Mesenchymal stem cell (in vitro differentiated cells and primary cell): ENCODE data around the gene OGFR.

Experiments used
- DNase-seq: peaks from one replicate; pipeline ENCODE4 v3.0.0-alpha.2; 2013
- H2AFZ ChIP-seq: one replicate; pipeline ENCODE4 v1.6.1; 2013; ENCODE audit warnings: low read depth, mild to moderate bottlenecking, control low read depth, inconsistent platforms, low read length, moderate library complexity
- H2AK5ac ChIP-seq: 2 replicates; pipeline ENCODE4 v1.6.1; 2013; ENCODE audit warnings: low read length, moderate library complexity, mild to moderate bottlenecking, inconsistent platforms; ENCODE audit not compliant: severe bottlenecking
- H2BK120ac ChIP-seq: one replicate; pipeline ENCODE4 v1.6.1; 2013; ENCODE audit warnings: low read depth, mild to moderate bottlenecking, inconsistent platforms, low read length, moderate library complexity
- H2BK12ac ChIP-seq, 2 experiments: one replicate each; pipeline ENCODE4 v1.6.1; 2013; ENCODE audit warnings: inconsistent platforms in 2 of 2, low read length in 2 of 2, mild to moderate bottlenecking in 2 of 2, moderate library complexity in 2 of 2, control low read depth in 1 of 2
- H2BK15ac ChIP-seq: one replicate; pipeline ENCODE4 v1.6.1; 2013; ENCODE audit warnings: mild to moderate bottlenecking, low read depth, inconsistent platforms; ENCODE audit not compliant: poor library complexity, severe bottlenecking
- H2BK5ac ChIP-seq: 2 replicates; pipeline ENCODE4 v1.6.1; 2013; ENCODE audit warnings: low read depth, mild to moderate bottlenecking, low read length, control low read depth, inconsistent platforms; ENCODE audit not compliant: poor library complexity, severe bottlenecking
- H3K14ac ChIP-seq, 2 experiments: one replicate each; pipeline ENCODE4 v1.6.1; 2013; ENCODE audit warnings: inconsistent platforms in 2 of 2, low read length in 2 of 2, control low read depth in 1 of 2, mild to moderate bottlenecking in 1 of 2, moderate library complexity in 1 of 2
- H3K18ac ChIP-seq, 2 experiments: one replicate each; pipeline ENCODE4 v1.6.1; 2013; ENCODE audit warnings: inconsistent platforms in 2 of 2, low read length in 2 of 2, control low read depth in 1 of 2, low read depth in 1 of 2, mild to moderate bottlenecking in 1 of 2
- H3K23ac ChIP-seq, 2 experiments: one replicate each; pipeline ENCODE4 v1.6.1; 2013; ENCODE audit warnings: inconsistent platforms in 2 of 2, low read length in 2 of 2, mild to moderate bottlenecking in 2 of 2, moderate library complexity in 2 of 2, control low read depth in 1 of 2
- H3K27ac ChIP-seq: 2 replicates; pipeline ENCODE4 v1.5.1; 2013; ENCODE audit warnings: mild to moderate bottlenecking, moderate library complexity, low read length, control low read depth, inconsistent platforms; ENCODE audit not compliant: poor library complexity, severe bottlenecking
- H3K27me3 ChIP-seq, 2 experiments: 2 replicates each; pipeline versions ENCODE4 v1.6.1 to v1.7.0; 2013; ENCODE audit warnings: low read length in 2 of 2, mild to moderate bottlenecking in 2 of 2, moderate library complexity in 2 of 2, control low read depth in 1 of 2, inconsistent platforms in 1 of 2; ENCODE audit not compliant: control insufficient read depth in 1 of 2, insufficient read depth in 1 of 2
- H3K36me3 ChIP-seq, 2 experiments: 2 replicates each; pipeline versions ENCODE4 v1.6.1 to v1.7.0; 2013; ENCODE audit warnings: low read length in 2 of 2, control low read depth in 1 of 2, inconsistent platforms in 1 of 2, low read depth in 1 of 2, mild to moderate bottlenecking in 1 of 2; ENCODE audit not compliant: insufficient read depth in 2 of 2, control insufficient read depth in 1 of 2
- H3K4ac ChIP-seq, 2 experiments: one replicate each; pipeline ENCODE4 v1.6.1; 2013; ENCODE audit warnings: inconsistent platforms in 2 of 2, low read length in 2 of 2, mild to moderate bottlenecking in 2 of 2, moderate library complexity in 2 of 2, control low read depth in 1 of 2, low read depth in 1 of 2
- H3K4me1 ChIP-seq: 2 replicates; pipeline ENCODE4 v1.6.1; 2013; ENCODE audit warnings: low read depth, low read length, control low read depth; ENCODE audit not compliant: control insufficient read depth, insufficient read depth
- H3K4me2 ChIP-seq: 2 replicates; pipeline ENCODE4 v1.6.1; 2013; ENCODE audit warnings: low read length, mild to moderate bottlenecking, inconsistent platforms; ENCODE audit not compliant: poor library complexity, severe bottlenecking
- H3K4me3 ChIP-seq, 2 experiments: 2 replicates each; pipeline versions ENCODE4 v1.5.1 to v1.7.0; 2013; ENCODE audit warnings: low read length in 2 of 2, mild to moderate bottlenecking in 2 of 2, control low read depth in 1 of 2, low read depth in 1 of 2; ENCODE audit not compliant: insufficient read depth in 1 of 2
- H3K79me1 ChIP-seq: replicated peaks from 2 replicates; pipeline ENCODE4 v1.6.1; 2013; ENCODE audit warnings: mild to moderate bottlenecking, control low read depth, low read length, inconsistent platforms; ENCODE audit not compliant: poor library complexity, severe bottlenecking
- H3K9ac ChIP-seq: 2 replicates; pipeline ENCODE4 v1.7.0; 2013; ENCODE audit warnings: mild to moderate bottlenecking, low read length, moderate library complexity
- H3K9me3 ChIP-seq: 2 replicates; pipeline ENCODE4 v1.7.0; 2013; ENCODE audit warnings: mild to moderate bottlenecking, low read length; ENCODE audit not compliant: control insufficient read depth
- H4K8ac ChIP-seq: one replicate; pipeline ENCODE4 v1.6.1; 2013; ENCODE audit warnings: inconsistent platforms, mild to moderate bottlenecking, low read length, moderate library complexity
- H4K91ac ChIP-seq: one replicate; pipeline ENCODE4 v1.6.1; 2013; ENCODE audit warnings: mild to moderate bottlenecking, low read length, inconsistent platforms
- WGBS: methylation state at CpG from one replicate; pipeline ENCODE4 v1.1.7; 2013; ENCODE audit warnings: mixed read lengths; 5-methylcytosine and 5-hydroxymethylcytosine counted together

Gene OGFR

GRCh38 chr20:62816031-62816883, 11.6 kb downstream of the OGFR start:
- Histone ChIP-seq H2BK15ac (peak overlapping the region; percentile 86), H2AFZ (no peak overlapping the region), H2AK5ac (no peak overlapping the region), H2BK120ac (no peak overlapping the region), H3K23ac (peak overlapping the region in 1 of 2 experiments; percentile 54), H3K9me3 (no peaks in the 10 kb centered on the region), H3K4me2 (peak overlapping the region; percentile 64), H3K4me3 (peak overlapping the region; percentile 25 to 33), H3K14ac (peak overlapping the region in 1 of 2 experiments; percentile 28), H3K79me1 (peaks cover 4% of the 10 kb centered on the region), H3K27me3 (peaks cover 25 to 40% of the 10 kb centered on the region in 2 experiments), H3K4ac (no peak overlapping the region), H3K18ac (no peak overlapping the region), H4K91ac (no peak overlapping the region), H2BK5ac (no peak overlapping the region), H4K8ac (no peak overlapping the region), H3K9ac (no peak overlapping the region), H3K4me1 (peaks cover 50% of the 10 kb centered on the region), H2BK12ac (no peak overlapping the region), H3K36me3 (peaks cover 14 to 34% of the 10 kb centered on the region in 2 experiments), H3K27ac (no peak overlapping the region)
- peak; percentile 50 for DNase-seq
- WGBS: 4% methylated on average over 52 of the region's 57 CpGs

GRCh38 chr20:62816884-62817873, 12.5 kb downstream of the OGFR start, which contains the start of gene COL9A3:
Gene COL9A3, plus strand, starts transcription at chr20:62817050. Its CDS starts 15 bp downstream, at chr20:62817065.
- DNase-seq: no peak
- Histone ChIP-seq H2AFZ (no peak within 1 kb of the TSS), H3K18ac (no peak within 1 kb of the TSS), H3K9ac (no peak within 1 kb of the TSS), H3K79me1 (peaks cover 4% of the 10 kb centered on the region), H3K36me3 (peaks cover 7 to 25% of the 10 kb centered on the region in 2 experiments), H4K91ac (no peak within 1 kb of the TSS), H3K9me3 (no peaks in the 10 kb centered on the region), H3K4me2 (peak within 1 kb of the TSS; percentile 64), H3K4me1 (peaks cover 50% of the 10 kb centered on the region), H3K27ac (no peak within 1 kb of the TSS), H2BK12ac (no peak within 1 kb of the TSS), H4K8ac (no peak within 1 kb of the TSS), H3K23ac (no peak within 1 kb of the TSS), H2BK5ac (no peak within 1 kb of the TSS), H3K4ac (no peak within 1 kb of the TSS), H2AK5ac (no peak within 1 kb of the TSS), H2BK15ac (peak within 1 kb of the TSS; percentile 86), H2BK120ac (no peak within 1 kb of the TSS), H3K4me3 (peak within 1 kb of the TSS; percentile 25 to 33), H3K14ac (peak within 1 kb of the TSS in 1 of 2 experiments; percentile 28), H3K27me3 (peaks cover 25 to 40% of the 10 kb centered on the region in 2 experiments)
- WGBS: 17% methylated on average over 55 of the region's 108 CpGs

GRCh38 chr20:62817975-62818591, 13.4 kb downstream of the OGFR start:
- no peak overlapping the region for H2BK120ac ChIP-seq
- peaks cover 51% of the 10 kb centered on the region for H3K4me1 ChIP-seq
- H3K9ac ChIP-seq: no peak overlapping the region
- WGBS: 88% methylated on average over 12 of the region's 12 CpGs
- H3K27me3 ChIP-seq: peaks cover 25 to 40% of the 10 kb centered on the region in 2 experiments
- no peak overlapping the region for H3K27ac ChIP-seq
- H3K36me3 ChIP-seq: peaks cover 0 to 16% of the 10 kb centered on the region in 2 experiments
- H3K4me3 ChIP-seq: no peak overlapping the region
- H3K9me3 ChIP-seq: no peaks in the 10 kb centered on the region
- H3K4me2 ChIP-seq: no peak overlapping the region
- no peak overlapping the region for H3K23ac ChIP-seq
- H3K79me1 ChIP-seq: peaks cover 4% of the 10 kb centered on the region
- H2AK5ac ChIP-seq: peak overlapping the region; percentile 23
- H3K18ac ChIP-seq: peak overlapping the region in 1 of 2 experiments; percentile 2
- H2BK15ac ChIP-seq: no peak overlapping the region
- no peak overlapping the region for H2BK12ac ChIP-seq
- H3K4ac ChIP-seq: no peak overlapping the region
- no peak overlapping the region for H2BK5ac ChIP-seq
- H4K91ac ChIP-seq: no peak overlapping the region
- no peak overlapping the region for H4K8ac ChIP-seq
- no peak for DNase-seq
- no peak overlapping the region for H2AFZ ChIP-seq
- no peak overlapping the region for H3K14ac ChIP-seq
